HCT116 (cell line): ENCODE data around the gene CHRD. TPM values are rescaled to one million over a fixed set of nuclear protein-coding genes. Genes with fewer than 3 reads are reported as not detected.

Experiments used
- ATAC-seq: fragments of 200-7000 bp; cut with Tn5 transposase; 2 replicates; pipeline ENCODE4 v1.9.1; 2020; ENCODE audit warnings: mild to moderate bottlenecking, moderate library complexity
- BruUV-seq: library from RNA; stranded (reverse); fragments of 400-500 nt; replicated peaks from 2 replicates; lab custom pipeline; 2021; lab: Mats Ljungman, UMichigan
- CTCF ChIA-PET: fragments of 300-600 bp; sonication (Branson Sonifier 250); formaldehyde crosslinking; loops from one replicate; lab custom pipeline; 2021; ENCODE audit warnings: antibody characterized with exemption; lab: Charles Lee
- POLR2A ChIA-PET: fragments of 300-600, 350-600 bp; sonication (Branson Sonifier 250); formaldehyde crosslinking; loops from one replicate; lab custom pipeline; 2021; ENCODE audit warnings: antibody characterized with exemption; lab: Charles Lee
- RAD21 ChIA-PET, 2 experiments: fragments of 300-600 bp; sonication (Branson Sonifier 250); formaldehyde crosslinking; loops; one replicate each; lab custom pipeline; 2023; ENCODE audit warnings: low total read pairs in 2 of 2; ENCODE audit not compliant: uncharacterized antibody in 2 of 2, unreplicated experiment in 2 of 2, low non-redundant PET in 1 of 2; lab: Charles Lee
- DNase-seq: peaks from one replicate; pipeline ENCODE4 v3.0.0-alpha.2; 2010; ENCODE audit warnings: low read depth, low spot score
- H2AFZ ChIP-seq: fragments of 200-600 bp; shearing (Covaris generic), sonication (generic); 2 replicates; pipeline ENCODE4 v1.6.1; 2017; ENCODE audit warnings: low read depth, mixed run types, mixed read lengths, antibody characterized with exemption, low read length; ENCODE audit not compliant: poor library complexity, severe bottlenecking
- H3K27ac ChIP-seq: 2 replicates; pipeline ENCODE4 v1.5.1; 2012; ENCODE audit warnings: low read depth, low read length
- H3K27me3 ChIP-seq: fragments of 200-600 bp; sonication (generic); 2 replicates; pipeline ENCODE4 v1.6.1; 2016; ENCODE audit warnings: mixed run types, low read length, mixed read lengths; ENCODE audit not compliant: insufficient read depth
- H3K36me3 ChIP-seq, 2 experiments: fragments of 200-500 bp in 1 of 2; fragments of 200-600 bp in 1 of 2; sonication (Bioruptor generic) in 1 of 2; sonication (generic) in 1 of 2; 2 replicates each; pipeline versions ENCODE4 v1.5.1 to v1.6.1; 2014 to 2016; ENCODE audit warnings: low read length in 2 of 2, inconsistent platforms in 1 of 2, mixed read lengths in 1 of 2, mixed run types in 1 of 2; ENCODE audit not compliant: insufficient read depth in 2 of 2, control insufficient read depth in 1 of 2
- H3K4me1 ChIP-seq, 2 experiments: fragments of 200-600 bp in 1 of 2; sonication (generic) in 1 of 2; 2 replicates each; pipeline versions ENCODE4 v1.5.1 to v1.6.1; 2012 to 2017; ENCODE audit warnings: low read length in 2 of 2, inconsistent platforms in 1 of 2, mild to moderate bottlenecking in 1 of 2, mixed read lengths in 1 of 2, mixed run types in 1 of 2, moderate library complexity in 1 of 2; ENCODE audit not compliant: insufficient read depth in 2 of 2, control insufficient read depth in 1 of 2
- H3K4me2 ChIP-seq: fragments of 200-600 bp; sonication (generic); 2 replicates; pipeline ENCODE4 v1.6.1; 2017; ENCODE audit warnings: mixed run types, low read length, mixed read lengths
- H3K4me3 ChIP-seq, 2 experiments: fragments of 200-600 bp in 1 of 2; sonication (generic) in 1 of 2; replicated peaks in 1 of 2; 2 replicates each; pipeline ENCODE4 v1.5.1; 2011 to 2016; ENCODE audit warnings: low read length in 2 of 2, control low read depth in 1 of 2, low read depth in 1 of 2, mild to moderate bottlenecking in 1 of 2, mixed read lengths in 1 of 2, mixed run types in 1 of 2
- H3K79me2 ChIP-seq: fragments of 200-600 bp; sonication (generic); 2 replicates; pipeline ENCODE4 v1.6.1; 2017; ENCODE audit warnings: mild to moderate bottlenecking, mixed run types, low read length, moderate library complexity, mixed read lengths; ENCODE audit not compliant: insufficient read depth
- H3K9ac ChIP-seq: fragments of 200-600 bp; sonication (generic); 2 replicates; pipeline ENCODE4 v1.6.1; 2016; ENCODE audit warnings: low read length, mixed read lengths
- H3K9me2 ChIP-seq: fragments of 200-600 bp; sonication (generic), shearing (Covaris generic); 2 replicates; pipeline ENCODE4 v1.6.1; 2017; ENCODE audit warnings: mixed run types, mild to moderate bottlenecking, moderate library complexity; ENCODE audit not compliant: insufficient read depth
- H3K9me3 ChIP-seq, 2 experiments: fragments of 200-500 bp in 1 of 2; fragments of 200-600 bp in 1 of 2; sonication (Bioruptor generic) in 1 of 2; sonication (generic) in 1 of 2; 2 replicates each; pipeline ENCODE4 v1.6.1; 2014 to 2017; ENCODE audit warnings: low read length in 2 of 2, mixed read lengths in 2 of 2, inconsistent platforms in 1 of 2, low read depth in 1 of 2, mild to moderate bottlenecking in 1 of 2, mixed run types in 1 of 2, moderate library complexity in 1 of 2; ENCODE audit not compliant: control insufficient read depth in 1 of 2, insufficient read depth in 1 of 2
- H4K20me1 ChIP-seq: fragments of 200-600 bp; sonication (generic), shearing (Covaris generic); 2 replicates; pipeline ENCODE4 v1.6.1; 2017; ENCODE audit warnings: mixed run types, mild to moderate bottlenecking, moderate library complexity; ENCODE audit not compliant: insufficient read depth
- ATF3 ChIP-seq: IDR thresholded peaks from 2 replicates; pipeline ENCODE4 v1.6.1; 2012
- ELF1 ChIP-seq: IDR thresholded peaks from 2 replicates; pipeline ENCODE4 v1.6.1; 2012; ENCODE audit warnings: low read depth, borderline replicate concordance
- MAX ChIP-seq: IDR thresholded peaks from 2 replicates; pipeline ENCODE4 v1.6.1; 2012
- RAD21 ChIP-seq: IDR thresholded peaks from 2 replicates; pipeline ENCODE4 v1.6.1; 2012; ENCODE audit warnings: low read depth, mild to moderate bottlenecking
- REST ChIP-seq: IDR thresholded peaks from 2 replicates; pipeline ENCODE4 v1.6.1; 2012; ENCODE audit warnings: low read depth
- SIN3A ChIP-seq: IDR thresholded peaks from 2 replicates; pipeline ENCODE4 v1.6.1; 2012; ENCODE audit warnings: low read depth
- TCF7L2 ChIP-seq: IDR thresholded peaks from 2 replicates; pipeline ENCODE4 v1.7.0; 2011; ENCODE audit warnings: borderline replicate concordance, inconsistent platforms; ENCODE audit not compliant: insufficient read depth, insufficient read length; ENCODE audit errors: extremely low read depth
- YY1 ChIP-seq: IDR thresholded peaks from 2 replicates; pipeline ENCODE4 v1.6.1; 2011; ENCODE audit warnings: low read length, low read depth, moderate library complexity, mild to moderate bottlenecking; ENCODE audit not compliant: insufficient replicate concordance; ENCODE audit errors: extremely low read depth
- ZBTB33 ChIP-seq: IDR thresholded peaks from 2 replicates; pipeline ENCODE4 v1.6.1; 2011; ENCODE audit warnings: mild to moderate bottlenecking, low read length, moderate library complexity; ENCODE audit not compliant: insufficient replicate concordance; ENCODE audit errors: extremely low read depth
- ZFX ChIP-seq: fragments of 450-650 bp; IDR thresholded peaks from 2 replicates; pipeline ENCODE4 v1.6.1; 2017
- intact Hi-C: fragments of 100-400 bp; cut with micrococcal nuclease; formaldehyde crosslinking; loops from 2 replicates; pipeline ENCODE4 v1.10.0; 2022
- total RNA-seq: library from RNA; stranded (reverse); gene quantifications from one replicate; pipeline ENCODE4 v1.2.1, GENCODE V29; 2021; ENCODE audit not compliant: unreplicated experiment

CHRD gene
- total RNA-seq, 1 experiment from 2014 or later, result 8.0 TPM

GRCh38 chr3:184381261-184382224, 1.7 kb downstream of the CHRD start:
- no peak for ATAC-seq
- TF ChIP-seq ELF1, result no peak
- TF ChIP-seq ZFX, result no peak
- no peak for TF ChIP-seq ATF3
- TF ChIP-seq REST, result no peak
- TF ChIP-seq SIN3A, result no peak
- no peak for TF ChIP-seq ZBTB33
- no peak for TF ChIP-seq TCF7L2
- no peak for TF ChIP-seq MAX
- TF ChIP-seq RAD21, result no peak
- no peak for TF ChIP-seq YY1
- no peak overlapping the region for H3K9ac ChIP-seq
- no peaks in the 10 kb centered on the region for H3K27me3 ChIP-seq
- ChIA-PET CTCF (no interaction called here), POLR2A (no interaction called here), RAD21 (no interaction called here)
- H3K4me3 ChIP-seq, result no peak overlapping the region
- no peak for DNase-seq
- no peak overlapping the region for H2AFZ ChIP-seq
- no peaks in the 10 kb centered on the region for H3K9me3 ChIP-seq
- H3K27ac ChIP-seq, result no peak overlapping the region
- peaks cover 4 to 20% of the 10 kb centered on the region in 2 experiments; a peak in 2 of 4 replicates for H3K4me1 ChIP-seq
- intact Hi-C loops, result no loop called here
- BruUV-seq, result no TSS peak
- no peaks in the 10 kb centered on the region for H3K9me2 ChIP-seq
- peak overlapping the region; percentile 87; the same call in 1 of the 2 replicates for H3K4me2 ChIP-seq
- no peaks in the 10 kb centered on the region for H3K79me2 ChIP-seq
- H3K36me3 ChIP-seq, result no peaks in the 10 kb centered on the region
- no peaks in the 10 kb centered on the region for H4K20me1 ChIP-seq
